GM18858 (cell line): ENCODE measurements around the gene PHTF2.
"Not testable (repeated sequence)": the region's sequence is repeated elsewhere in the genome, so short reads cannot be mapped to it uniquely, and the experiment has no call there.

ENCODE experiments used
- ATAC-seq: cut with Tn5 transposase; IDR thresholded peaks from one replicate; pipeline ENCODE4 v1.9.1; 2021; ENCODE audit not compliant: unreplicated experiment

Gene PHTF2

GRCh38 chr7:77873416-77874327 lies 75.1 kb downstream of the PHTF2 start:
- not testable (repeated sequence) for ATAC-seq

- no peak for ATAC-seq
Measured at GRCh38 chr7:77877791-77878190, 79.2 kb downstream of the PHTF2 start.

- no peak for ATAC-seq
Measured at GRCh38 chr7:77878500-77878899, 79.9 kb downstream of the PHTF2 start.

DNA sequence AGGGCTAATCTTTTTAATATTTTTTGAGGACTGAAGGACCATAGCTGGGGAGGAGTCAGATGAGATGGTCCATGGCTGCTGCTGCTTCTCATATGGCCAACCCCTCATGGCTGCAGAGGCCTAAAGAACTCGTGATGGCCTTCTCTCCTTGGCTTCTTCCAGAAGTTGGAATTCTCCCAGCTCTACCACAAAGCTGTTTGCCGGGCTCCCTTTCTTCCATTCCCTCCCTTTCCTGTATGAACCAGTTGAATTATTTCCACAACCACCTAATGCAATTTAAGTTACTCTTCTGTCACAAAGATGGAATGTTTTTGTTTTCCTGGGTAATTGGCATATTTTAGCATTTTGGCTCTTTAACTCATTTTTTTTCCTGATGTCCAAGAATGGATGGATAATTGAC lies 80.7 kb downstream of the PHTF2 start:
- no peak for ATAC-seq

DNA sequence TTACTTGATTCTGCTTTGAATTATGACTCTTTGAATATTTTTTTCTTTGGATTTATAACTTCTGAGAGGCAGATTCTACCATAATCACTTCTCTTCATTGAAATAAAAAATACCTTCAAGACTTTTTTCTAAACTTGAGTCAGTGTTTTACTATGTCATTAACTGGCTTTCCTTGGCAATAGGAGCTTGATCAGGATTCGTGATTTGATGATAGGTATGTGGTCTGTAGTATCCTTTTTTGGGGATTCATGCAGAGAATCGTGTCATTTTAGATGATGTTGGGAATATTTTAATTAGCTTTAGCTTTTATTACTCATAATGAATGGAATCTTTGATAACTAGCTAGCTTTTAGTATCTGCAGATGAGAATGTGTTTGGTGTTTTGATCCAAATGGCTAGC lies 83.3 kb downstream of the PHTF2 start:
- no peak for ATAC-seq

- ATAC-seq = no peak
Measured at GRCh38 chr7:77885155-77885554, 86.6 kb downstream of the PHTF2 start.

- no peak for ATAC-seq
Measured at GRCh38 chr7:77887567-77887966, 89.0 kb downstream of the PHTF2 start.

- ATAC-seq = no peak
Measured at GRCh38 chr7:77888998-77889397, 90.4 kb downstream of the PHTF2 start.

- ATAC-seq = no peak
Measured at GRCh38 chr7:77893813-77894212, 95.2 kb downstream of the PHTF2 start.

DNA sequence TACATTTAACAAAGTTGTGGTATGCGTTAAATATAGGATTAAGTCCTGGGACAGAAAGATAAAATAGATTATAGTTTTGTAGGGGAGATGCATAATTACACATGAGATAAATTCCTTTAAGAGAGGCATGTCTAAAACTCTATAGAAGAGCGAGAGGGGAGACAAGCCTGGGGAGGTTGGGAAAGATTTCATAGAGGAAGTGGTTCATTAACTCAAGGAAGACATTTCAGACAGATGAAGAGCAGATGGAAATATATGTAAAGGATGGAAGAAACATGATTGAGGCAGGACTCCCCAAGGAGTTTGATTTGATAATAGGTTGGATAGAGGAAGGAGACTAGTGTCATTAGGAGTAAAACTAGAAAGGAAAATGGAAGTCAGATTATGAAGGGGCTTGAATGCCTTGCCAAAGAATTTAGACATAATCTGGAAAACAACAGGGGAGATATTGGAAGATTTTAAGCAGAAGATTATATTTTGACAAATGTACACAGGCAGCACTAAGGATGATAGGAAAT lies 96.1 kb downstream of the PHTF2 start:
- ATAC-seq = no peak

- no peak for ATAC-seq
Measured at GRCh38 chr7:77895905-77896304, 97.3 kb downstream of the PHTF2 start.

DNA sequence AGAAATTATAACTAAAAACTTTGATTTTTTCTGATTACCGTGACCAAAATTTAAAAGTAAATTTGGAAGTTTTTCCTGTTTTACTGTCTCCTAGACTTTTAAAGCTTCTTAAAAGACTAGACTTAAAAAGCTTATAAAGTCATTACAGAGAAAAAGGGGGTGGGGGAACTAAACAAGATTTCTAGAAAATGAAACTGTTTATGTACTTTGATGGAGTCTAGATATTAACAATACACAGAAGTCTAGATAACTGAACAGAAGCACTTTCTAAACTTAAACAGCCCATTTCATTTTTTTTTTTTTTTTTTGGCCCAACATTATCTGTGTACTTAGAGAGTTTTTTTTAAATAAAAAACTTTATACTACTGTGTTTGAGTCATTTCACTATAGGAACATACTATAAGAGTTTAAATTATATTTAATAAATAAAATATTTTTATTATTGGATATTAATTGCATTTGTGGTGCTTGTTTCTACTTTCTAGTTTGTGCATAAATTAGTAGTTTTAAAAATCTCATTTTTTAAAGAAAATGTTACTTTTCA lies 98.5 kb downstream of the PHTF2 start:
- ATAC-seq = no peak

- ATAC-seq = no peak
Measured at GRCh38 chr7:77899516-77899915, 100.9 kb downstream of the PHTF2 start.

GRCh38 chr7:77903597-77903996 lies 105.0 kb downstream of the PHTF2 start:
- no peak for ATAC-seq

- no peak for ATAC-seq
Measured at GRCh38 chr7:77904252-77904651, 105.7 kb downstream of the PHTF2 start.

DNA sequence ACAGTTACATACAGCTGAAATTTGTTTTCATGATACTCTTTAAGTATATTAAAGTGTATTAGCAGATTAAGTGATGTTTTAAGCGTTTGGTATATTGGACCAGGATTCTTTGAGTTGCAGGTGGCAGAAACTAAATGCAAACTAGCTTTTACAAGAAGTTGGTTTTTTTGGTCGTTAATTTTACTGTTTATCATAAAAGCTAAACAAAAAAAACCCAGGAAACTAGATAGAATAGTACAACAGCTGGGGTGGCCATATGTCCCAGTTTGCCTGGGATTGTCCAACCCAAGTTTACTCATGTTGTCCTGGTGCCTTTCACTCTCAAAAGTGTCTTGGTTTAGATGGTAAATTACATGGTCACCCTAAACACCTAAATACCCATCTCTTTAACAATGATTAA lies 108.7 kb downstream of the PHTF2 start:
- no peak for ATAC-seq

GRCh38 chr7:77908664-77909063 lies 110.1 kb downstream of the PHTF2 start:
- ATAC-seq = no peak

- ATAC-seq = no peak
Measured at GRCh38 chr7:77910124-77910523, 111.6 kb downstream of the PHTF2 start.

DNA sequence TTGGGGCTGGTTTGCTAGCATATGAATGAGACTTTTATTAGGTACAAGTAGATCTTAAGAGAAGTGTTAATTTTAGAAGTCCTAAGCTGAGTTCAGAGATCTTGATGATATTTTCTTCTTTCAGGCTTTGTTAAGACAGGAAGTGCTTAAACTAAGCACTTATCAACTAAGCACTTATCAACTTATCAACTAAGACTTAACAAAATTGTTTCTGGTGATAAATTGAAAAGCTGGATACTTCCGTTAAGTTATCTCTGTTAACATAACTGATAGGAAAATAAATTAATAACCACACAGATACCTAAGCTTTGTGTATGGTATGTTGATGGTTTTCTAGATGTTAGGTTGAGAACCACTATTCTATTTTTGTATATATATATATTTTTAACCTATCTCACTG lies 113.7 kb downstream of the PHTF2 start:
- no peak for ATAC-seq

DNA sequence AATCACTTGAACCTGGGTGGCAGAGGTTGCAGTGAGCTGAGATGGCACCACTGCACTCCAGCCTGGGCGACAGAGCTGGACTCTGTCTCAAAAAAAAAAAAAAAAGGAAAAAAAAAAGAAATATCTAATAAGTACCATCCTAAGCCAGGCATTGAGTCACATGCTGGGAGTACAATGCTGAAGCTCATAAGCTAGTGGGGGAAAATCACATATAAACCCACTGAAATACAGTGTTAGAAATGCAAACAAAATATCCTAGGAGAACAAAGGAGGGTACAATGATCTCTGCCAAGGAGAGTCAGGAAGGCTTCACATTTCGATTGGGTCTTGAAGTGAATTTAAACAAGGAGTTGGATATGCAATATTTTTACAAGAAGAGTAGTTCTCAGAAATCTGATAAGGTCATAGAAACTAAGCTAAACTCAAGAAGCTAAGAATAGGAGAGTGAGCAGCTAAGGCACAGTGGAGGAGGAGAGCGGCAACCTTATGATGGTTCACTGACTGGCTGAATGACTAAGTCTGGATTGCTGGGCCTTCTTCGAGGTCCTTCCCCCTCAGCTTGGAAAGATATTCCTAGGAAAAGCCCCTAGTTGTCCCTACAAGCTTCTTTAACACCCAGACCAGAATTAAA lies 115.5 kb downstream of the PHTF2 start:
- no peak for ATAC-seq

DNA sequence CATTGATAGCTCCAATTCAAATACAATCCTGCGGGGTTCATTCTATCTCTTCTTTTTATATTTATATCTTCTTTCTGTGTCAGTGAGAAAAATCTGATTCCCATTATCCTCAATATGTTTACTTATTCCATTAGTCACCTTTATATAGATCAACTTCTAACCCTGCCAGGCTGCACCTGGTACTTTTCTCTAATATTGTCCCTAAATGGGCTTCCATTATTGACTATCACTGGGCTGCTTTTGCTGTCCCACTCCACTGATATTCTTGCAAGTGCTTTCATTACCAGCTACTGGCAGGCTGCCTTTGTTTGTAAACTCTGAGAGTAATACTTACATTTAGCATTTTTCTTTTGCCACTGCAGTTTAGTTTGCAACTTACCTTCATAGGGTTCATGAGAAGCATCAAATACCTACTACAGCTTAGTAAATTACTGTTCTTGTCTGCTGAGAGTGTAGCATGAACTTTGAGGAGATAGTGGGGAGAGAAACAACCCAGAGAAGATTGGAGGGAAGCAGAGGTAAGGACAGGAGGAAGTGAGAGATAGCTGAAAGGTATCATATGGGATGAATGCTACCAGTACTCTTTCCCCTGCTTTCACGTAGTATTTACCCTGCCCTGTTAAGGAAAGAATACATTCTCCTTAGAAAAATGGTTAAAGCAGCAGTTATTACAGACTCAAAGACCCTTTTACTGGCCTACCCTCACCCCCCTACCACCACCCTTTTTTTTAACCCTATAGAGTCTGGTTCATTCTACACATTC lies 119.1 kb downstream of the PHTF2 start:
- no peak for ATAC-seq
